NCI-H1105 (cell line): ENCODE measurements around the gene PRDX3.
A peak's percentile ranks its signal among the peaks of the same experiment; 100 is the strongest.

Experiments used
- DNase-seq: peaks from one replicate; lab custom pipeline; 2025; lab: John Stamatoyannopoulos, UW

PRDX3 gene

GRCh38 chr10:119178372-119179119, at the start of gene PRDX3:
PRDX3 (minus strand) TSS chr10:119178812; CDS start chr10:119178790, 22 bp downstream.
- peak; percentile 68 for DNase-seq

- DNase-seq: no peak
Observed at GRCh38 chr10:119227825-119228224, 49.2 kb upstream of the PRDX3 start.

DNA sequence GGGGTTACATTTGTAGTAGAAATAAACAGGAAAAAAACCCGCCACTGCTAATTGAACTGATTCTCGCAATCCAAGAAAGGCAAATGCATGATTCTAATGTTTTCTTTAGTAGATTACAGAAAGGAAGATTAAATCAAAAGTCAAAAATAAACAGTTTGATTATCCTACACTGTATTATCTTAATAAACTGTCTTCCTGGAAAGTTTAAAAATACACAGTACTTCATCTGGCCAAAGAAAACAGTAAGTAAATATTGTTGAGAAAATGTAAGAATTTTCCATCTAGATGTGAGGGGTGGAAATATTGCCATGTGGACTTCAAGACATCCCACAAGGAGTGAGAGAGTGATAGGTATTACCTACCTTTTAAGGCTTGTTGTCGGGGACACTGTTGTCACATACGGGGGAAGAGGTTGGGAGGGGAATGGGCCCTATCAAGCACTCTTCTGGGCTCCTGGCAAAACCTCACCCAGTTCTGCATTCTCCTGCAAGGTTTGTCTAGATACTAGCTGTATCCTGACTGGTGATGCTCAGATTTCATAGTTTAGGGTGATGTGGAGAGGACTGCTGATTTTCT, 46.6 kb upstream of the PRDX3 start:
- DNase-seq: no peak

DNA sequence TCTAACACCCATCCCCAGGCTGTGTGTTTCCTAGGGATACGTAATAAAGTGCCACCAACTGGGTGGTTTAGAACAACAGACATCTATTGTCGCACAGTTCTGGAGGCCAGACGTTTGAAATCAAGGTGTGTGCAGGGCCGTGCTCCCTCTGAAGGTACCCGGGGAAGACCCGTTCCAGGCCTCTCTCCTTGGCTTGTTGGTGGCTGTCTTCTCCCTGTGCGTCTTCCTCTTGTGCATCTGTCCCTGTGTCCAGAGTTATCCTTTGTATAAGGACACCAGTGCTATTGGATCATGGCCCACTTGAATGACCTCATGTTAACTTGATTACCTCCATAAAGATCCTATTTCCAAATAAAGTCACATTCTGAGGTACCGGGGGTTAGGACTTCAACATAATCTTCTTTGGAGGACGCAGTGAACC, 44.4 kb upstream of the PRDX3 start:
- DNase-seq: no peak

- no peak for DNase-seq
Observed at GRCh38 chr10:119222537-119222936, 43.9 kb upstream of the PRDX3 start.

- DNase-seq: no peak
Observed at GRCh38 chr10:119221666-119222065, 43.1 kb upstream of the PRDX3 start.

DNA sequence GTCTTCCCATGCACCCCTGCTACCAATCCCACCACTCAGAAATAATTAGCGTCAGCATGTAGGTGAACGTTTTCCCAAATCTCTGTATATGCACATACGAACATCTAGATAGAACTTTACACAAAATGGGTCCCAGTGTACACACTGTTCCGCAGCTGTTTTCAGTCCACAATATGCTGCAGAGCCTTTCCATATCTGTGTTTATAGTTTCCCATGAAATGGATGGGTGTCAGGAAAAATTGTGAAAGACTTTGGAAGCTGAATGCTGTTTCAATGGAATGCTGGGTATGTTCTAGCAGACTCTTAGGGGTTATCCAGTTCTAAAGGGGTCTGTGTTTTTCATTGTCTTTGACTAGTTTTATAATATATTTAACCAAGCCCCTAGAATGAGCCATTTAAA, 42.6 kb upstream of the PRDX3 start:
- no peak for DNase-seq

GRCh38 chr10:119219871-119220270, 41.3 kb upstream of the PRDX3 start:
- no peak for DNase-seq

- DNase-seq: no peak
Observed at GRCh38 chr10:119217991-119218490, 39.4 kb upstream of the PRDX3 start.

GRCh38 chr10:119217401-119217800, 38.8 kb upstream of the PRDX3 start:
- DNase-seq: no peak

DNA sequence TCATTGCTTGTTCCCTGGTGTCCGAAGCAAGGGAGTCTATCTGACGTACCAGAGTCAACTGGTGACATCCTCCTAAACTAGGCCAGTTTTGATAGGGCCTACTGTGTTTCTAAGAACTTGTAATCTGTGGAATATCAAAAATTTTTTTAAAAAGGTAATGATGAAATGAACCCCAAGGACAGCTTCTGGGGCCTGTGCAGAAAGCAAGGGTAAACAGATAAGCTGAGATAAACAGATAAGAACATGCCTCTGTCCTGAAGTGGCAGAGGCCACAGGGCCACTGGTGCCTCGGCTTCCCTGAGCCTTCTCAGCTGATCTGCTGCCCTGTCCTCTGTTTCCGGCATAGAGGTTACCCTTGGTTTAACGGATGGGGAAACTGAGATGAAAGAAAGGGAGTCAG, 37.5 kb upstream of the PRDX3 start:
- DNase-seq: no peak

- DNase-seq: no peak
Observed at GRCh38 chr10:119215371-119215770, 36.8 kb upstream of the PRDX3 start.

DNA sequence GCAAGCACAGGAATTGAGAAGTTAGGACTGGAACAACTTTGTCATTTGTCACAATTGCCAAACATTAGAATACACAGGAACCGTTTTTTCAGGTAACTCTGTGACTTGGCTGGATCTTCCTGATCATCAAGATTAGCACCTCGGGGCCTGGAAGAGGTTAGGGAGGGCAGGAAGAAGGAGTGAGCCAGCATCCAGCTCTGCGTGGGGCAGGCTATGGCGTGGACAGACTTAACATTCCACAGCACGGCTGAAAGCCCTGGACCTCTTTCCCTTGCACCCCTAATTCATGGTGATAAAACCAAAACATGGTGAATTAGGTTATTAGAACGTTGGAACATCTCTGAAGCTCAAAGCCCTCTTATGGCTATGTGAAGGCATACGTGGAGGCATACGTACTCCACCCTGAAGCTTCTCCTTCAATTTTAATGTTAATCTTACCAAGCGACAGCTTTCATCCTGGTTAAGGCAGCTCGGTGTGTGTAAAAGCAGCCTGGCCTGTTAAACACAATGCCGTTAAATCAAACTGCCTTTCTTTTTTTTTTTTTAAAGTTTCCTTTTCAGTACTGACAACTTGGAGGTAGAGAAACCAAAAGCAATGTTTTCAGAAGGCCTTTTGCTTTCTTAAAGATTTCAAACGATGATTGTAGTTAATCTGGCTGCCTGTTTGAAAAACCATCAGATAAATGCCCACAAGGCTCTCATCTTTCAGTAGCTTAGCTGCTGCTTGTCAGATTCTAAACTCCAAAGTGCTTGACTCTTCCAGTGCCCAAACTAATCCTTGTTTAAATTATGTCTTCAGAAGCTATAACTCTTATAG, 33.2 kb upstream of the PRDX3 start:
- DNase-seq: no peak

- no peak for DNase-seq
Observed at GRCh38 chr10:119211176-119211575, 32.6 kb upstream of the PRDX3 start.

DNA sequence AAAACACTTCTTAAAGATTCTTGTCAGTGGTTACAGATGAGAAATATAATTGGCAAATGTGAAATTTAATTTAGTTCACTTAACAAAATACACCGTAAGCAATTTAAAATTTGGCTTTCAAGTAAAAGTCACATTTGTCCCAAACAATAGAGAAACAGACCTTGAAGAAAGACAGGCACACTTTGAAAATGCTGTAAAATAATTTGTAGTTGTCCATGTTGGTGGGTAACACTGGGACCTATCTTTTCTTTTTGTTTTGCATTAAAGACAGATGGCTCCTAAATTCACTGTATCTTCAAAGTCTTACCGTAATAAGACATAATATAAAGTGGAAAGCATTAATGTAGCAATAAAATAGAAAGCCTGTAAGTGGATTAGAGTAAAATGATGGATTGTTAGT, 32.0 kb upstream of the PRDX3 start:
- DNase-seq: no peak

- no peak for DNase-seq
Observed at GRCh38 chr10:119209736-119210355, 31.2 kb upstream of the PRDX3 start.

GRCh38 chr10:119209035-119209735, 30.6 kb upstream of the PRDX3 start:
- DNase-seq: no peak

- no peak for DNase-seq
Observed at GRCh38 chr10:119208553-119208940, 29.9 kb upstream of the PRDX3 start.

GRCh38 chr10:119207713-119208552, 29.3 kb upstream of the PRDX3 start:
- no peak for DNase-seq

DNA sequence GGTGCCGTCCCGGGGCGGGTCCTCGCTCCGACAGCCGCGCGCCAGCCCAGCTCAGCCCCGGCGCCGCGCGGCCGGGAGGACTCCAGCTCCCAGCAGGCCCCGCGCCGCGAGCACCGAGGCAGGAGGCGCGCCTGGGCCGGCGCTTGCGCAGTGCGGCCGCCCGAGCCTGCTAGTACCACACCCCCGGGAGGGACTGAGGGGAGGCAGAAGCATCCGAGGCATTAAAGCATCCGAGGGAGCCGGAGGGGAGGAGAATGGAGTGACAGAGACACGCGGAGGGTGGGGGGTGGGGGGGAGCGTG, 28.7 kb upstream of the PRDX3 start, which contains the start of gene GRK5:
TSS of gene GRK5 (plus strand) at position 206 of the 301 bp plus-strand sequence. CDS start 347 bp downstream, outside the sequence.
- DNase-seq: peak; percentile 85
